Smooth muscle cell (in vitro differentiated cells): Measurements from ENCODE around the gene RSRC1. TPM values are rescaled to one million over a fixed set of nuclear protein-coding genes. Genes with fewer than 3 reads are reported as not detected.

Experiments used
- DNase-seq: peaks from one replicate; lab custom pipeline; 2025; ENCODE audit not compliant: unreplicated experiment; lab: John Stamatoyannopoulos, UW
- H2AFZ ChIP-seq: fragments of 200-600 bp; sonication (generic); 2 replicates; pipeline ENCODE4 v1.6.0; 2016; ENCODE audit warnings: antibody characterized with exemption, low read depth, mild to moderate bottlenecking
- H3F3A ChIP-seq: fragments of 200-600 bp; sonication (generic); 2 replicates; pipeline ENCODE4 v1.6.0; 2017; ENCODE audit warnings: antibody characterized with exemption, low read depth
- H3K27ac ChIP-seq: fragments of 200-600 bp; sonication (generic); 2 replicates; pipeline ENCODE4 v1.5.1; 2016; ENCODE audit warnings: low read depth, mild to moderate bottlenecking
- H3K27me3 ChIP-seq: fragments of 200-600 bp; sonication (generic); 2 replicates; pipeline ENCODE4 v1.6.1; 2016; ENCODE audit warnings: low read depth, mild to moderate bottlenecking
- H3K36me3 ChIP-seq: fragments of 200-600 bp; sonication (generic); 2 replicates; pipeline ENCODE4 v1.5.1; 2016; ENCODE audit warnings: low read depth
- H3K4me1 ChIP-seq: fragments of 200-600 bp; sonication (generic); 2 replicates; pipeline ENCODE4 v1.5.1; 2016; ENCODE audit warnings: low read depth
- H3K4me2 ChIP-seq: fragments of 200-600 bp; sonication (generic); 2 replicates; pipeline ENCODE4 v1.6.0; 2016; ENCODE audit warnings: mild to moderate bottlenecking
- H3K4me3 ChIP-seq: fragments of 200-600 bp; sonication (generic); 2 replicates; pipeline ENCODE4 v1.5.1; 2016; ENCODE audit warnings: mild to moderate bottlenecking
- H3K79me2 ChIP-seq: fragments of 200-600 bp; sonication (generic); 2 replicates; pipeline ENCODE4 v1.6.0; 2016; ENCODE audit warnings: low read depth, mild to moderate bottlenecking
- H3K9ac ChIP-seq: fragments of 200-600 bp; sonication (generic); 2 replicates; pipeline ENCODE4 v1.6.0; 2016; ENCODE audit warnings: low read depth
- H3K9me3 ChIP-seq: fragments of 200-600 bp; sonication (generic); replicated peaks from 2 replicates; pipeline ENCODE4 v1.5.1; 2016; ENCODE audit warnings: low read depth
- H4K20me1 ChIP-seq: fragments of 200-600 bp; sonication (generic); 2 replicates; pipeline ENCODE4 v1.6.0; 2016; ENCODE audit warnings: low read depth
- WGBS: methylation state at CpG from one replicate; pipeline ENCODE4 v1.1.7; 2016; ENCODE audit warnings: low lambda C conversion rate; 5-methylcytosine and 5-hydroxymethylcytosine counted together
- polyA plus RNA-seq: library from polyadenylated mRNA; unstranded; fragments of >200 nt; fragmentation: Nextera tagmentation; extraction: Ambion mirVana; gene quantifications from 2 replicates; pipeline ENCODE4 v1.2.1, GENCODE V29; 2016
- total RNA-seq: library from RNA; depleted of rRNA; stranded (reverse); fragments of >200 nt; gene quantifications from 2 replicates; pipeline ENCODE4 v1.2.3, GENCODE V29; 2014
- TF ChIP-seq, protein P1 (sequence below): fragments of 200-600 bp; sonication (generic); IDR thresholded peaks from 2 replicates; pipeline ENCODE4 v1.5.1; 2017; ENCODE audit warnings: borderline replicate concordance, mild to moderate bottlenecking, antibody characterized with exemption; ENCODE audit not compliant: insufficient read depth, poor library complexity, severe bottlenecking

RSRC1 gene
- total and polyA plus RNA-seq, 2 experiments from 2014 or later, result 18.5 to 43.9 TPM

DNA sequence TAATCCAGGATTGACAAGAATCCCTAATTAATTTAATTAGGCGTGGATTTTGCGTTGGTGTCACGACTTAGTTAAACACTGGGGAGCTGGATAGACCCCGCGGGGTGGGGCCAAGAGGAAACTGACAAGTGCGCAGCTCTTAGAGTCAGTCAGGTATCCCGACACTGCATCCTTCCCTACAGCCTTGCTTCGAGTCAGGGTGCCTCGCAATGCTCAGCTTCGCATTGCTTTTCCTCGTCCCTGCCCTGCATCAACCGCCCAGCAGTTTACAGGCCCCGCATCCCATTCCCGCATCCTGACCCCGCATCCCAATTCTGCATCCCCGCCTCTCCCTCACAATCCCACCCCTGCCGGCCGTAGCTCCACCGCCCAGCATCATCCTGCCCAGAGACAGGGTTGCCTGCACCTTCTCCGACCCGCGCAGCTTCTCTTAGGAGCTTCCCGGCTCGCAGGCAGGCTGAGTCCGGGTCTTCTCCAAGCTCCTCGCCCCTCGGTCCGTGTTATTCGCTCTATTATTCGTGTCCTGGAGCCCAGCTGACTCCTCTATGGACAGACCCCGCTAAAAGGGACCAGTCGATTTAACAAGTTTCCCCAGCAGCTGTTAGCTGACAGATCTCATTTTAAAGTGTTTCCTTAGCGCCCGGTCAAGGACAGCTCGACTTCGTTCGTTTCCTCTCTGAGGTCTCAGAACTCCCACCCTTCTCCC lies 3.0 kb upstream of the RSRC1 start:
- Histone ChIP-seq H3K4me3 (peak overlapping the region; percentile 57), H4K20me1 (no peaks in the 10 kb centered on the region), H2AFZ (peak overlapping the region; percentile 4), H3K9me3 (no peaks in the 10 kb centered on the region), H3K4me2 (peak overlapping the region; percentile 88), H3F3A (no peaks in the 10 kb centered on the region), H3K27ac (no peak overlapping the region), H3K27me3 (peaks cover 74% of the 10 kb centered on the region), H3K4me1 (peaks cover 20% of the 10 kb centered on the region), H3K9ac (no peak overlapping the region), H3K36me3 (no peaks in the 10 kb centered on the region), H3K79me2 (peaks cover 13% of the 10 kb centered on the region)
- no peak for DNase-seq
- TF ChIP-seq, protein P1, sequence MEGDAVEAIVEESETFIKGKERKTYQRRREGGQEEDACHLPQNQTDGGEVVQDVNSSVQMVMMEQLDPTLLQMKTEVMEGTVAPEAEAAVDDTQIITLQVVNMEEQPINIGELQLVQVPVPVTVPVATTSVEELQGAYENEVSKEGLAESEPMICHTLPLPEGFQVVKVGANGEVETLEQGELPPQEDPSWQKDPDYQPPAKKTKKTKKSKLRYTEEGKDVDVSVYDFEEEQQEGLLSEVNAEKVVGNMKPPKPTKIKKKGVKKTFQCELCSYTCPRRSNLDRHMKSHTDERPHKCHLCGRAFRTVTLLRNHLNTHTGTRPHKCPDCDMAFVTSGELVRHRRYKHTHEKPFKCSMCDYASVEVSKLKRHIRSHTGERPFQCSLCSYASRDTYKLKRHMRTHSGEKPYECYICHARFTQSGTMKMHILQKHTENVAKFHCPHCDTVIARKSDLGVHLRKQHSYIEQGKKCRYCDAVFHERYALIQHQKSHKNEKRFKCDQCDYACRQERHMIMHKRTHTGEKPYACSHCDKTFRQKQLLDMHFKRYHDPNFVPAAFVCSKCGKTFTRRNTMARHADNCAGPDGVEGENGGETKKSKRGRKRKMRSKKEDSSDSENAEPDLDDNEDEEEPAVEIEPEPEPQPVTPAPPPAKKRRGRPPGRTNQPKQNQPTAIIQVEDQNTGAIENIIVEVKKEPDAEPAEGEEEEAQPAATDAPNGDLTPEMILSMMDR, result no peak
- under 1% methylated on average over 36 of the region's 37 CpGs for WGBS

DNA sequence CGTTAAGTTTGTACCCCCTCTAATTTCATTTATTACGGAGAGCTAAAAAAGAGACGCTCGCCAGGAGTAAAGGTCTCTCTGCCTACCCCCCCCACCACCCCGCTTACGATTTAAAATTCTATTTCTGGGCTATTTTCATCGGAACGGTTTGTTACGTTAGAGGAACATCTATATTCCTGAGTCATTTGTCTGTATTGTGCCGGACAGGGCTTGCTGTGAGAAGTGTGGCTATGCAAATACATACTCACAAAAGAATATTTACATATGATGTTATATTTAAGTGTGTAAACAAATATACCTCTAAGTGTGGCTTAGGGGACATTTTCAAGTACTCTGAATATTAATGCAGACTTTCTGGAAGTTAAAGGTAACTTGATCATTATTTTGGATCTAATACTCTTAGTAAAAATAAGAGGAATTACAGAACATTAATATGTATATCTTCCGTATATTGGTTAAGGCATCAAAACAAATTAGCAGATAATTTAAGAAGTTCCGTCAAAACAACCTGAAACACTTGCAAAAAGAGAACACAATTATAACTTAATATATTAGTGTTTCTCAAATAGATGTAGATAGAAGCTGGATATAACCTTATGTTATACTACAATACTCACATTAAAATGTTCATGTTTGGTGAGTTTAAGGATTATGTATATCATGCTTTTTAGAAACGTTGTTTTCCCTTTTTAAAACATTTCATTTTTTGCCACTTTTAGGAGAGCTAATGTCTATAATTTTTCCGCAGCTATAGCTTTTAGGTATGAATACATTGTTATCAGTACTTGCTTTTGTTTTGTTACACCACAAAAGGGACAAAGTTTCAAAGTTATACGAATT lies 2.1 kb upstream of the RSRC1 start:
- peaks cover 65% of the 10 kb centered on the region for H3K27me3 ChIP-seq
- WGBS, result 15% methylated on average over 15 of the region's 15 CpGs

DNA sequence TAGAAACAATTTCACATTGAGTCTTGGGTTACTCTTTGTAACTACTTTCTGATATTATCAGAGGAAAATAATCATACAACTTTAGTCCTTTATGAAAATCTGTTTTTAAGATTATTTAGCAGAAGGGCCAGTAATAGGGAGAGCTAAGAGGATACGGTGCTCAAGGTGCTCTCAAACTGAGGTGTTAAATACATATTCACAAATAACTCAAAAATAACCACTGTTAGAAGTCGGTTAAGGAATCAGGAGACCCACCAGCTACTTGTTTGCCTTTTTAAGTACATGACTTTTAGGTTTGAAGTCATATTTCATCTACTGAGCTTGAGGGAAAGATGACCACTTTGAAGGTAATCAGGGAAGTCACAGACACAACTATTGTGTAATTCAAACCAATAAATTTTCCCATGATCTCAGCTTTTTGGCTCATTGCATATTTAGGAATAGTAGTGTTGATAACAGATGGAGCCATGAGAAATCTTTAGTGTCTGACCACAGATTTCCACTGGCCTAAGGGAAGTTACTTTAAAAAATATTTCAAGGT lies 1.4 kb upstream of the RSRC1 start:
- TF ChIP-seq, protein P1, result no peak
- DNase-seq, result no peak
- Histone ChIP-seq H3K9me3 (no peaks in the 10 kb centered on the region), H3F3A (no peaks in the 10 kb centered on the region), H3K4me1 (peaks cover 15% of the 10 kb centered on the region), H3K27ac (no peak overlapping the region), H2AFZ (no peak overlapping the region), H4K20me1 (no peaks in the 10 kb centered on the region), H3K9ac (no peak overlapping the region), H3K4me2 (no peak overlapping the region), H3K4me3 (no peak overlapping the region), H3K79me2 (peaks cover 23% of the 10 kb centered on the region), H3K27me3 (peaks cover 58% of the 10 kb centered on the region), H3K36me3 (no peaks in the 10 kb centered on the region)
- 33% methylated on average over 2 of the region's 2 CpGs for WGBS

More for the DNA sequence above, 2.1 kb upstream of the RSRC1 start:
- Histone ChIP-seq H3K4me1 (peaks cover 20% of the 10 kb centered on the region), H3K4me3 (no peak overlapping the region), H3K9ac (no peak overlapping the region), H3K79me2 (peaks cover 22% of the 10 kb centered on the region), H3K4me2 (peak overlapping the region; percentile 88), H3K36me3 (no peaks in the 10 kb centered on the region), H3K27ac (no peak overlapping the region), H3F3A (no peaks in the 10 kb centered on the region), H4K20me1 (no peaks in the 10 kb centered on the region), H3K9me3 (no peaks in the 10 kb centered on the region), H2AFZ (peak overlapping the region; percentile 4)
- no peak for DNase-seq
- TF ChIP-seq, protein P1, result no peak
